Renal cortex interstitium (tissue), 11 donors: Measurements from ENCODE around the gene NPAT. TPM values are rescaled to one million over a fixed set of nuclear protein-coding genes. Genes with fewer than 3 reads are reported as not detected.

Source experiments
- DNase-seq, 11 donors: peaks; one replicate each; pipeline ENCODE4 v3.0.0-alpha.2; 2013; ENCODE audit warnings: low read depth in 9 of 11, low spot score in 4 of 11; ENCODE audit errors: extremely low read depth in 1 of 11
- polyA plus RNA-seq, 3 donors: library from polyadenylated mRNA; unstranded; fragments of 120-200 nt; gene quantifications; one replicate each; pipeline ENCODE4 v1.2.1, GENCODE V29; 2013; ENCODE audit not compliant: insufficient read length in 3 of 3

The NPAT gene
- polyA plus RNA-seq, 3 donors: 15.2 to 19.1 (median 18.6) TPM

- peak in 1 of 11 donors; percentile 12 for DNase-seq
Measured at GRCh38 chr11:108221911-108222573, 396 bp downstream of the NPAT start.

GRCh38 chr11:108221371-108221770 lies 1.1 kb downstream of the NPAT start:
- DNase-seq: peak in 2 of 11 donors; percentile 4 to 6

GRCh38 chr11:108220721-108221336 lies 1.6 kb downstream of the NPAT start:
- peak in 1 of 11 donors; percentile 5 for DNase-seq

GRCh38 chr11:108218912-108219783 lies 3.3 kb downstream of the NPAT start:
- no peak for DNase-seq

- DNase-seq: no peak
Measured at GRCh38 chr11:108218455-108218854, 4.0 kb downstream of the NPAT start.

- DNase-seq: no peak
Measured at GRCh38 chr11:108216988-108217387, 5.5 kb downstream of the NPAT start.

GRCh38 chr11:108213784-108214183 lies 8.7 kb downstream of the NPAT start:
- DNase-seq: no peak

GRCh38 chr11:108210441-108210840 lies 12.0 kb downstream of the NPAT start:
- DNase-seq: no peak

- DNase-seq: no peak
Measured at GRCh38 chr11:108207683-108208060, 14.8 kb downstream of the NPAT start.

GRCh38 chr11:108206969-108207682 lies 15.3 kb downstream of the NPAT start:
- DNase-seq: no peak

- DNase-seq: no peak
Measured at GRCh38 chr11:108206171-108206570, 16.3 kb downstream of the NPAT start.

- no peak for DNase-seq
Measured at GRCh38 chr11:108204929-108205499, 17.4 kb downstream of the NPAT start.

GRCh38 chr11:108204376-108204775 lies 18.1 kb downstream of the NPAT start:
- no peak for DNase-seq

- no peak for DNase-seq
Measured at GRCh38 chr11:108203075-108203474, 19.4 kb downstream of the NPAT start.

- peak in 1 of 11 donors; percentile 1 for DNase-seq
Measured at GRCh38 chr11:108199446-108200321, 22.8 kb downstream of the NPAT start.

- DNase-seq: no peak
Measured at GRCh38 chr11:108198833-108199232, 23.6 kb downstream of the NPAT start.

- no peak for DNase-seq
Measured at GRCh38 chr11:108197351-108197750, 25.1 kb downstream of the NPAT start.

GRCh38 chr11:108196901-108197300 lies 25.5 kb downstream of the NPAT start:
- DNase-seq: no peak
